AG10803 (cell line): Measurements from ENCODE around the gene ECSIT.

Source experiments
- DNase-seq: peaks from one replicate; pipeline ENCODE4 v3.0.0; 2010; ENCODE audit warnings: low read depth
- H3K4me3 ChIP-seq: 2 replicates; pipeline ENCODE4 v1.5.1; 2011; ENCODE audit warnings: mild to moderate bottlenecking, low read length, control low read depth
- CTCF ChIP-seq: conservative IDR thresholded peaks from 2 replicates; pipeline ENCODE4 v1.5.1; 2011; ENCODE audit warnings: mild to moderate bottlenecking, low read length, control low read depth, inconsistent platforms

ECSIT gene

GRCh38 chr19:11534948-11535347 is 6.0 kb upstream of the ECSIT start:
- TF ChIP-seq CTCF: no peak
- DNase-seq: peak; percentile 11
- H3K4me3 ChIP-seq: no peak overlapping the region

- H3K4me3 ChIP-seq: no peak overlapping the region
- TF ChIP-seq CTCF: no peak
- no peak for DNase-seq
These were observed 5.6 kb upstream of the ECSIT start for GRCh38 chr19:11534538-11534937.

GRCh38 chr19:11530432-11530831 is 1.5 kb upstream of the ECSIT start:
- peak; percentile 24; the same call in 1 of the 2 replicates for TF ChIP-seq CTCF
- peak; percentile 59 for DNase-seq
- no peak overlapping the region for H3K4me3 ChIP-seq

- H3K4me3 ChIP-seq: no peak overlapping the region
- DNase-seq: no peak
- TF ChIP-seq CTCF: no peak
These were observed 9.8 kb downstream of the ECSIT start for GRCh38 chr19:11519138-11519537.

- DNase-seq: no peak
- no peak overlapping the region for H3K4me3 ChIP-seq
- TF ChIP-seq CTCF: no peak
These were observed 15.0 kb downstream of the ECSIT start for GRCh38 chr19:11513946-11514345.

- TF ChIP-seq CTCF: no peak
- DNase-seq: no peak
- H3K4me3 ChIP-seq: no peak overlapping the region
These were observed 18.5 kb downstream of the ECSIT start for GRCh38 chr19:11510444-11510843.

- no peak for TF ChIP-seq CTCF
- DNase-seq: no peak
- no peak overlapping the region for H3K4me3 ChIP-seq
These were observed 21.4 kb downstream of the ECSIT start for GRCh38 chr19:11507370-11508078.
